ENCODE measurements around the gene TRIM38. TPM values are rescaled to one million over a fixed set of nuclear protein-coding genes. Genes with fewer than 3 reads are reported as not detected.

Gene TRIM38
- total and polyA plus RNA-seq, 2 of the 13 experiments (the other 11 are each of a cell fraction or from before 2014, with no cell fraction given): 2.5 to 3.1 TPM

DNA sequence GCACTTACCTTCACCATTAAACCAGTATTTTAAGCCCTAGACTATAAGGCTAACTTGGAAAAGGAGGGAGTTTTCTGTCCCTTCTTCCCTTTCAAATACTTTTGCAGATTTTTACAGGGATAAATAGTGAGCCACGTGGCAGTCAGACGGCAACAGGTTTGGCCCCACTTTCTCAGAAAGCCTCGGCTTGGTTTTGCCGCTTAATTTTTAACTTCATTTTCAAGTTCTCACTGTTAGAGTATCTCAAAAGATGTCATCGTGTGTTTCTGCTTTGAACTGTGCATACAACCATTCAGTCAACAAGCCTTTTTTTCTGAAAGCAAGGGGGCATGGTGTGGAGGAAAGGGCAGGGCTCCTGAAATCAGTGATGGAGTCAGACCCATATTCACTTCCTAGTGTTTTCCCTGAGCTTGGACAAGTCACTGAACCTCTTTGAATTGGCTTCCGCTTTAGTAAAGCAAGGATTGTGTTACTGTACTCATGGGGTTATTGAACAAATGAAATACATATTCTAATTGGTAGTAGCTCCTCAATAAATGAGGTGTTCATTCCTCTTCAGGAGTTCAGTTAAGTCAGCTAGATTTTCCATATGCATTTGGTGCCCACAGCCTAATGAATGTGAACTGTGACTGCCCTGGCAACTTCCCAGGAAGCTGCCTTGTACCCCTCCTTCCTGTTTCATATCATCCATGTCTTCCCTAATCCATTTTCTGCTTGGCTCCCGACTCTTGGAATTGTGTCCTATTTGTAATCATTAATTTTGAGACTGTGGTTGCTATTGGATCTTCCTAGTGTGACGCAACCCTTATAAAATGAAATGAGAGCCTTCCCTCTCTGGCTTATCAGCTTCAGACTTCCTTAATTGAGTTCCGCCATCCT, 31.8 kb upstream of the TRIM38 start, which contains the start of gene SLC17A2 (continued):
- no peak for TF ChIP-seq ZMYM2 (CRISPR knock-in tag; IDR thresholded peaks at IDR 0.05)
- no peak for TF ChIP-seq ZNF20 (CRISPR knock-in tag; IDR thresholded peaks at IDR 0.05)
- no peak for TF ChIP-seq ZNF496 (CRISPR knock-in tag; IDR thresholded peaks at IDR 0.05; ENCODE audit: insufficient replicate concordance)
- no peak for TF ChIP-seq ZNF121 (CRISPR knock-in tag; IDR thresholded peaks at IDR 0.05)
- no peak for TF ChIP-seq GTF3A (CRISPR knock-in tag; conservative IDR thresholded peaks at IDR 0.05)
- no peak for TF ChIP-seq NR1H2 (CRISPR knock-in tag; IDR thresholded peaks at IDR 0.05; ENCODE audit: borderline replicate concordance, low read depth)
- TF ChIP-seq SALL2 (CRISPR knock-in tag; IDR thresholded peaks at IDR 0.05): no peak
- TF ChIP-seq ZNF264 (CRISPR knock-in tag; IDR thresholded peaks at IDR 0.05): no peak
- TF ChIP-seq ZNF331 (CRISPR knock-in tag; IDR thresholded peaks at IDR 0.05): peak; percentile 63; the same call in 1 of the 2 replicates
- TF ChIP-seq HOXA5 (CRISPR knock-in tag; IDR thresholded peaks at IDR 0.05): peak; percentile 66; the same call in 1 of the 2 replicates
- no peak for TF ChIP-seq GLI4 (CRISPR knock-in tag; IDR thresholded peaks at IDR 0.05; ENCODE audit: borderline replicate concordance)
- TF ChIP-seq KMT2A (CRISPR knock-in tag; IDR thresholded peaks at IDR 0.05): no peak
- 0 out of 2 replicates have a peak, but pooled peaks have one; percentile 35 for TF ChIP-seq ZNF567 (CRISPR knock-in tag; IDR thresholded peaks at IDR 0.05; ENCODE audit: borderline replicate concordance)
- TF ChIP-seq, protein P1, sequence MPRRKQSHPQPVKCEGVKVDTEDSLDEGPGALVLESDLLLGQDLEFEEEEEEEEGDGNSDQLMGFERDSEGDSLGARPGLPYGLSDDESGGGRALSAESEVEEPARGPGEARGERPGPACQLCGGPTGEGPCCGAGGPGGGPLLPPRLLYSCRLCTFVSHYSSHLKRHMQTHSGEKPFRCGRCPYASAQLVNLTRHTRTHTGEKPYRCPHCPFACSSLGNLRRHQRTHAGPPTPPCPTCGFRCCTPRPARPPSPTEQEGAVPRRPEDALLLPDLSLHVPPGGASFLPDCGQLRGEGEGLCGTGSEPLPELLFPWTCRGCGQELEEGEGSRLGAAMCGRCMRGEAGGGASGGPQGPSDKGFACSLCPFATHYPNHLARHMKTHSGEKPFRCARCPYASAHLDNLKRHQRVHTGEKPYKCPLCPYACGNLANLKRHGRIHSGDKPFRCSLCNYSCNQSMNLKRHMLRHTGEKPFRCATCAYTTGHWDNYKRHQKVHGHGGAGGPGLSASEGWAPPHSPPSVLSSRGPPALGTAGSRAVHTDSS (CRISPR knock-in tag; conservative IDR thresholded peaks at IDR 0.05): no peak
- TF ChIP-seq HOXD1 (CRISPR knock-in tag; IDR thresholded peaks at IDR 0.05): no peak
- no peak for TF ChIP-seq ZSCAN9 (CRISPR knock-in tag; IDR thresholded peaks at IDR 0.05; ENCODE audit: borderline replicate concordance)
- TF ChIP-seq TBX2 (CRISPR knock-in tag; IDR thresholded peaks at IDR 0.05; ENCODE audit: borderline replicate concordance): peak; percentile 80; the same call in 1 of the 2 replicates
- no peak; the same call in 1 of the 2 replicates for TF ChIP-seq ZNF441 (CRISPR knock-in tag; IDR thresholded peaks at IDR 0.05; ENCODE audit: borderline replicate concordance)
- TF ChIP-seq, protein P2, sequence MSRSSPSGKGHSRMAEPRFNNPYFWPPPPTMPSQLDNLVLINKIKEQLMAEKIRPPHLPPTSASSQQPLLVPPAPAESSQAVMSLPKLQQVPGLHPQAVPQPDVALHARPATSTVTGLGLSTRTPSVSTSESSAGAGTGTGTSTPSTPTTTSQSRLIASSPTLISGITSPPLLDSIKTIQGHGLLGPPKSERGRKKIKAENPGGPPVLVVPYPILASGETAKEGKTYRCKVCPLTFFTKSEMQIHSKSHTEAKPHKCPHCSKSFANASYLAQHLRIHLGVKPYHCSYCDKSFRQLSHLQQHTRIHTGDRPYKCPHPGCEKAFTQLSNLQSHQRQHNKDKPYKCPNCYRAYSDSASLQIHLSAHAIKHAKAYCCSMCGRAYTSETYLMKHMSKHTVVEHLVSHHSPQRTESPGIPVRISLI (CRISPR knock-in tag; IDR thresholded peaks at IDR 0.05; ENCODE audit: borderline replicate concordance): peak; percentile 93
- TF ChIP-seq, protein P3, sequence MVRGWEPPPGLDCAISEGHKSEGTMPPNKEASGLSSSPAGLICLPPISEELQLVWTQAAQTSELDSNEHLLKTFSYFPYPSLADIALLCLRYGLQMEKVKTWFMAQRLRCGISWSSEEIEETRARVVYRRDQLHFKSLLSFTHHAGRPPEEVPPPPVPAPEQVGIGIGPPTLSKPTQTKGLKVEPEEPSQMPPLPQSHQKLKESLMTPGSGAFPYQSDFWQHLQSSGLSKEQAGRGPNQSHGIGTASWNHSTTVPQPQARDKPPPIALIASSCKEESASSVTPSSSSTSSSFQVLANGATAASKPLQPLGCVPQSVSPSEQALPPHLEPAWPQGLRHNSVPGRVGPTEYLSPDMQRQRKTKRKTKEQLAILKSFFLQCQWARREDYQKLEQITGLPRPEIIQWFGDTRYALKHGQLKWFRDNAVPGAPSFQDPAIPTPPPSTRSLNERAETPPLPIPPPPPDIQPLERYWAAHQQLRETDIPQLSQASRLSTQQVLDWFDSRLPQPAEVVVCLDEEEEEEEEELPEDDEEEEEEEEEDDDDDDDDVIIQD (CRISPR knock-in tag; IDR thresholded peaks at IDR 0.05; ENCODE audit: low read depth): peak; percentile 93
- TF ChIP-seq CHD4 (IDR thresholded peaks at IDR 0.05; ENCODE audit: borderline replicate concordance, low read length): no peak
- no peak for TF ChIP-seq ZNF883 (CRISPR knock-in tag; IDR thresholded peaks at IDR 0.05; ENCODE audit: not compliant biosample characterization)
- peak; percentile 78; the same call in 1 of the 2 replicates for TF ChIP-seq PPARG (CRISPR knock-in tag; conservative IDR thresholded peaks at IDR 0.05)
- TF ChIP-seq ZNF460 (CRISPR knock-in tag; IDR thresholded peaks at IDR 0.05; ENCODE audit: borderline replicate concordance): no peak
- TF ChIP-seq KLF9 (CRISPR knock-in tag; IDR thresholded peaks at IDR 0.05; ENCODE audit: low read depth): no peak
- no peak for TF ChIP-seq ZNF720 (CRISPR knock-in tag; IDR thresholded peaks at IDR 0.05)
- TF ChIP-seq, protein P4, sequence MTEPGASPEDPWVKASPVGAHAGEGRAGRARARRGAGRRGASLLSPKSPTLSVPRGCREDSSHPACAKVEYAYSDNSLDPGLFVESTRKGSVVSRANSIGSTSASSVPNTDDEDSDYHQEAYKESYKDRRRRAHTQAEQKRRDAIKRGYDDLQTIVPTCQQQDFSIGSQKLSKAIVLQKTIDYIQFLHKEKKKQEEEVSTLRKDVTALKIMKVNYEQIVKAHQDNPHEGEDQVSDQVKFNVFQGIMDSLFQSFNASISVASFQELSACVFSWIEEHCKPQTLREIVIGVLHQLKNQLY (CRISPR knock-in tag; IDR thresholded peaks at IDR 0.05): 0 out of 2 replicates have a peak, but pooled peaks have one; percentile 16
